WTC11 (cell line): ENCODE data around the gene UGT1A5. TPM values are rescaled to one million over a fixed set of nuclear protein-coding genes. Genes with fewer than 3 reads are reported as not detected.

Source experiments
- ATAC-seq: fragments of 200-7000 bp; cut with Tn5 transposase; 2 replicates; pipeline ENCODE4 v1.10.0; 2021; ENCODE audit warnings: mild to moderate bottlenecking, moderate library complexity
- CTCF ChIA-PET: fragments of 300-600 bp; sonication (Branson Sonifier 250); formaldehyde crosslinking; loops from one replicate; lab custom pipeline; 2021; ENCODE audit warnings: antibody characterized with exemption; lab: Charles Lee
- POLR2A ChIA-PET: fragments of 350-600 bp; sonication (Branson Sonifier 250); formaldehyde crosslinking; loops from one replicate; lab custom pipeline; 2021; ENCODE audit warnings: antibody characterized with exemption; lab: Charles Lee
- DNase-seq: peaks from one replicate; pipeline ENCODE4 v3.0.0; 2021; ENCODE audit warnings: low spot score
- H3K27ac Mint-ChIP-seq: 2 replicates; pipeline ENCODE4 v1.8.0; 2021; ENCODE audit warnings: mixed read lengths
- H3K27me3 Mint-ChIP-seq: 2 replicates; pipeline ENCODE4 v1.8.0; 2021; ENCODE audit warnings: low read depth, mild to moderate bottlenecking, moderate library complexity, mixed read lengths
- H3K36me3 Mint-ChIP-seq: 2 replicates; pipeline ENCODE4 v1.8.0; 2021; ENCODE audit warnings: mixed read lengths
- H3K4me1 Mint-ChIP-seq: 2 replicates; pipeline ENCODE4 v1.8.0; 2022; ENCODE audit warnings: mixed read lengths
- H3K4me3 Mint-ChIP-seq: 2 replicates; pipeline ENCODE4 v1.8.0; 2021; ENCODE audit warnings: mild to moderate bottlenecking, moderate library complexity, mixed read lengths
- H3K9me3 Mint-ChIP-seq: 2 replicates; pipeline ENCODE4 v1.8.0; 2021; ENCODE audit warnings: mixed read lengths
- HMGA2 ChIP-seq: fragments of 250-450 bp; sonication (Bioruptor Pico); IDR thresholded peaks from 2 replicates; pipeline ENCODE4 v1.4.0; 2021; ENCODE audit warnings: mild to moderate bottlenecking, moderate library complexity
- KAT7 ChIP-seq: sonication (generic); formaldehyde crosslinking; IDR thresholded peaks from 2 replicates; pipeline ENCODE4 v1.8.1; 2023; ENCODE audit warnings: missing genetic modification reagents, mild to moderate bottlenecking, borderline replicate concordance
- ZBTB21 ChIP-seq: sonication (generic); formaldehyde crosslinking; IDR thresholded peaks from 2 replicates; pipeline ENCODE4 v1.8.1; 2023; ENCODE audit warnings: mild to moderate bottlenecking, missing genetic modification reagents, borderline replicate concordance
- ZNF317 ChIP-seq: sonication (generic); formaldehyde crosslinking; IDR thresholded peaks from 2 replicates; pipeline ENCODE4 v1.8.1; 2023; ENCODE audit warnings: low read depth, mild to moderate bottlenecking, moderate library complexity, missing genetic modification reagents, borderline replicate concordance
- ZNF671 ChIP-seq: fragments of 250-450 bp; sonication (Bioruptor Pico); IDR thresholded peaks from 2 replicates; pipeline ENCODE4 v1.8.0; 2021; ENCODE audit warnings: mild to moderate bottlenecking
- total RNA-seq: library from RNA; stranded (reverse); gene quantifications from 3 replicates; pipeline ENCODE4 v1.2.3, GENCODE V29; 2021
- TF ChIP-seq, protein P1 (sequence below): fragments of 250-450 bp; sonication (Bioruptor Pico); conservative IDR thresholded peaks from 2 replicates; pipeline ENCODE4 v1.9.0; 2021; ENCODE audit warnings: mild to moderate bottlenecking
- TF ChIP-seq, protein P2 (sequence below): sonication (generic); formaldehyde crosslinking; IDR thresholded peaks from 2 replicates; pipeline ENCODE4 v1.8.1; 2023; ENCODE audit warnings: mild to moderate bottlenecking, moderate library complexity, missing genetic modification reagents
- TF ChIP-seq, protein P3 (sequence below): sonication (generic); formaldehyde crosslinking; IDR thresholded peaks from 2 replicates; pipeline ENCODE4 v1.8.1; 2023; ENCODE audit warnings: mild to moderate bottlenecking, missing genetic modification reagents, moderate library complexity
- TF ChIP-seq, protein P4 (sequence below): sonication (generic); formaldehyde crosslinking; IDR thresholded peaks from 2 replicates; pipeline ENCODE4 v1.8.0; 2023; ENCODE audit warnings: missing genetic modification reagents, mild to moderate bottlenecking, borderline replicate concordance
- TF ChIP-seq, protein P5 (sequence below): sonication (generic); formaldehyde crosslinking; IDR thresholded peaks from 2 replicates; pipeline ENCODE4 v1.8.1; 2022; ENCODE audit warnings: mild to moderate bottlenecking, missing genetic modification reagents, moderate library complexity, borderline replicate concordance

The UGT1A5 gene
- total RNA-seq, 1 experiment from 2014 or later = not detected

DNA sequence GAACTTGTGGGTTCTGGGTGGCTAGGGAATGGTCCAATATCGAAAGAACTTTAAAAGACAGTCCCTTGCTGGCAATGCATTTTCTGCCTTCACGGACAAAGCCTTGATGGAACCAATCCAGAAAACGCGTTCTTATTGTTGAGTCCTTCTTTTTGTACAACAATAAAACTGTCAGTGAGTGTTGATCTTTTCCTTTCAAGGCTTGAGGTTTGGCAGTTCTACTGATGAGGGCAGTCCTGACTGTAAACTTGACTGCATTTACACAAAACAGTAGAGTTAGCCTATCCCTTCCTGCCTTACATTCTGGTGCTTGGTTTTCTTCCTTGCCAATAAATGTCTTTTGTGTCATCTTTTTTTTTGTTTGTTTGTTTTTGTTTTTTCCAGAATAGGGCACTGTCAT lies 33.5 kb upstream of the UGT1A5 start (continued):
- TF ChIP-seq, protein P1, sequence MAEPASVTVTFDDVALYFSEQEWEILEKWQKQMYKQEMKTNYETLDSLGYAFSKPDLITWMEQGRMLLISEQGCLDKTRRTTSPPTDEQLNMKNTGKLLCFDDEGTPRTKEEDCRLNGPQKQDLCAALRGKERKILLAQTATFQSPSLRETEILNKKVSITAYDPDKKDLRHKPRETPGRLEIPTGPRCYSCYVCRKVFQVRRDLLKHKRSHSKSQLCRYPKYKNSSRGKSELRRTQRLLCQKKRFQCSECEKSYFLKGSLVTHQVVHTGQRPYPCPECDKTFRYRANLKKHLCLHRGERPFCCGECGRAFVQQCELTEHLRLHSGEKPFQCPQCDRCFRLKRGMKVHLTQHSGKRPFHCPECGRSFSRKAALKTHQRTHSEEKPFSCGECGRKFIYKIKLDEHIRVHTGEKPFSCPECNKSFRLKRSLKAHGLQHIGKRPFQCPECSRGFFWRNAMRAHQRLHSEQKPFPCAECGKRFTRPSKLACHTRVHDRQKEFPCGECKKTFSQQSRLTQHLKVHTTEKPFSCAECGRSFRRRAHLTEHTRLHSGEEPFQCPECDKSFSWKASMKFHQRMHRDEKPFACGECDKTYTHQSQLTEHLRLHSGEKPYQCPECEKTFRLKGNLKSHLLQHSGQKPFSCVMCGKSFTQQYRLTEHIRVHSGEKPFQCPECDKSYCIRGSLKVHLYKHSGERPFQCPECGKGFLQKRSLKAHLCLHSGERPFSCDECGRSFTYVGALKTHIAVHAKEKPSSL (CRISPR knock-in tag) = no peak
- TF ChIP-seq, protein P2, sequence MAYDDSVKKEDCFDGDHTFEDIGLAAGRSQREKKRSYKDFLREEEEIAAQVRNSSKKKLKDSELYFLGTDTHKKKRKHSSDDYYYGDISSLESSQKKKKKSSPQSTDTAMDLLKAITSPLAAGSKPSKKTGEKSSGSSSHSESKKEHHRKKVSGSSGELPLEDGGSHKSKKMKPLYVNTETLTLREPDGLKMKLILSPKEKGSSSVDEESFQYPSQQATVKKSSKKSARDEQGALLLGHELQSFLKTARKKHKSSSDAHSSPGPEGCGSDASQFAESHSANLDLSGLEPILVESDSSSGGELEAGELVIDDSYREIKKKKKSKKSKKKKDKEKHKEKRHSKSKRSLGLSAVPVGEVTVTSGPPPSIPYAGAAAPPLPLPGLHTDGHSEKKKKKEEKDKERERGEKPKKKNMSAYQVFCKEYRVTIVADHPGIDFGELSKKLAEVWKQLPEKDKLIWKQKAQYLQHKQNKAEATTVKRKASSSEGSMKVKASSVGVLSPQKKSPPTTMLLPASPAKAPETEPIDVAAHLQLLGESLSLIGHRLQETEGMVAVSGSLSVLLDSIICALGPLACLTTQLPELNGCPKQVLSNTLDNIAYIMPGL (CRISPR knock-in tag) = no peak
- no peak for TF ChIP-seq ZNF317 (CRISPR knock-in tag)

DNA sequence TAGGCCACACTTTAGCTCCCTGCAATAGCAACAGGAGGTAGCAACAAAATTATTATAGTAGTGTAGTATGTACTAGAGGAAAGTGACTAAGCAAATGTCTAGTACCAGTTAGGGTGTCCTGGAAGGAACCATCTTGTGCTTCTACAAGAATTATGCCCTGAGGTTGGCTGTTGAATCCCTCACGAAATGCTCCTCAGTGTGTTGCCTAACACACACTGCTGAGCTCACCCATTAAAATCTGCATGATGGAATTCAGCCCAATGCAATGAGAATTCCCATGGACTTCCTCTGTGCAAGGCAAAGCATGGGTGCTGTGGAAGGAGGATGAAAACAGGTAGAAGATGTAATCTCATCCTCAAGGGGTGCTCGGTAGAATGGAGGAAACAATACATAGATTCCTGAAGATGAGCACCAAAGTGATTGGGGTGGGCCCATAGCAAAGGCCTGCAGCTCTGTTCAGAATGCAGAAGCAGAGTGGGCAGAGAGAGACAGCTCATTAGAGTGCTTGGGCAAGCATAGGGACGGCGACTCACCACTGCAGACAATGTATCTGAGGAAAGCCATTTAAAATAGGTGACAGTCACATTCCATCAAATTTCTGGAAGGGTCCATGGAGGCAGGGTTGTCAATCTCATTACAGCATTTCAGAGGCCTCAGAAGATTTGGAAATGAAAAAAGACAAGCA lies 32.2 kb upstream of the UGT1A5 start:
- no peak for ATAC-seq
- Mint-ChIP-seq H3K27ac (no peak overlapping the region), H3K4me3 (no peak overlapping the region), H3K4me1 (no peaks in the 10 kb centered on the region), H3K36me3 (no peaks in the 10 kb centered on the region), H3K27me3 (peaks cover 12% of the 10 kb centered on the region; the same call in 1 of the 2 replicates), H3K9me3 (no peaks in the 10 kb centered on the region)
- CTCF ChIA-PET = no interaction called here
- POLR2A ChIA-PET = no interaction called here
- TF ChIP-seq, protein P3, sequence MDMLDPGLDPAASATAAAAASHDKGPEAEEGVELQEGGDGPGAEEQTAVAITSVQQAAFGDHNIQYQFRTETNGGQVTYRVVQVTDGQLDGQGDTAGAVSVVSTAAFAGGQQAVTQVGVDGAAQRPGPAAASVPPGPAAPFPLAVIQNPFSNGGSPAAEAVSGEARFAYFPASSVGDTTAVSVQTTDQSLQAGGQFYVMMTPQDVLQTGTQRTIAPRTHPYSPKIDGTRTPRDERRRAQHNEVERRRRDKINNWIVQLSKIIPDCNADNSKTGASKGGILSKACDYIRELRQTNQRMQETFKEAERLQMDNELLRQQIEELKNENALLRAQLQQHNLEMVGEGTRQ (CRISPR knock-in tag) = no peak
- TF ChIP-seq ZBTB21 = no peak
- TF ChIP-seq, protein P4, sequence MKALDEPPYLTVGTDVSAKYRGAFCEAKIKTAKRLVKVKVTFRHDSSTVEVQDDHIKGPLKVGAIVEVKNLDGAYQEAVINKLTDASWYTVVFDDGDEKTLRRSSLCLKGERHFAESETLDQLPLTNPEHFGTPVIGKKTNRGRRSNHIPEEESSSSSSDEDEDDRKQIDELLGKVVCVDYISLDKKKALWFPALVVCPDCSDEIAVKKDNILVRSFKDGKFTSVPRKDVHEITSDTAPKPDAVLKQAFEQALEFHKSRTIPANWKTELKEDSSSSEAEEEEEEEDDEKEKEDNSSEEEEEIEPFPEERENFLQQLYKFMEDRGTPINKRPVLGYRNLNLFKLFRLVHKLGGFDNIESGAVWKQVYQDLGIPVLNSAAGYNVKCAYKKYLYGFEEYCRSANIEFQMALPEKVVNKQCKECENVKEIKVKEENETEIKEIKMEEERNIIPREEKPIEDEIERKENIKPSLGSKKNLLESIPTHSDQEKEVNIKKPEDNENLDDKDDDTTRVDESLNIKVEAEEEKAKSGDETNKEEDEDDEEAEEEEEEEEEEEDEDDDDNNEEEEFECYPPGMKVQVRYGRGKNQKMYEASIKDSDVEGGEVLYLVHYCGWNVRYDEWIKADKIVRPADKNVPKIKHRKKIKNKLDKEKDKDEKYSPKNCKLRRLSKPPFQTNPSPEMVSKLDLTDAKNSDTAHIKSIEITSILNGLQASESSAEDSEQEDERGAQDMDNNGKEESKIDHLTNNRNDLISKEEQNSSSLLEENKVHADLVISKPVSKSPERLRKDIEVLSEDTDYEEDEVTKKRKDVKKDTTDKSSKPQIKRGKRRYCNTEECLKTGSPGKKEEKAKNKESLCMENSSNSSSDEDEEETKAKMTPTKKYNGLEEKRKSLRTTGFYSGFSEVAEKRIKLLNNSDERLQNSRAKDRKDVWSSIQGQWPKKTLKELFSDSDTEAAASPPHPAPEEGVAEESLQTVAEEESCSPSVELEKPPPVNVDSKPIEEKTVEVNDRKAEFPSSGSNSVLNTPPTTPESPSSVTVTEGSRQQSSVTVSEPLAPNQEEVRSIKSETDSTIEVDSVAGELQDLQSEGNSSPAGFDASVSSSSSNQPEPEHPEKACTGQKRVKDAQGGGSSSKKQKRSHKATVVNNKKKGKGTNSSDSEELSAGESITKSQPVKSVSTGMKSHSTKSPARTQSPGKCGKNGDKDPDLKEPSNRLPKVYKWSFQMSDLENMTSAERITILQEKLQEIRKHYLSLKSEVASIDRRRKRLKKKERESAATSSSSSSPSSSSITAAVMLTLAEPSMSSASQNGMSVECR (CRISPR knock-in tag) = no peak
- DNase-seq = no peak

DNA sequence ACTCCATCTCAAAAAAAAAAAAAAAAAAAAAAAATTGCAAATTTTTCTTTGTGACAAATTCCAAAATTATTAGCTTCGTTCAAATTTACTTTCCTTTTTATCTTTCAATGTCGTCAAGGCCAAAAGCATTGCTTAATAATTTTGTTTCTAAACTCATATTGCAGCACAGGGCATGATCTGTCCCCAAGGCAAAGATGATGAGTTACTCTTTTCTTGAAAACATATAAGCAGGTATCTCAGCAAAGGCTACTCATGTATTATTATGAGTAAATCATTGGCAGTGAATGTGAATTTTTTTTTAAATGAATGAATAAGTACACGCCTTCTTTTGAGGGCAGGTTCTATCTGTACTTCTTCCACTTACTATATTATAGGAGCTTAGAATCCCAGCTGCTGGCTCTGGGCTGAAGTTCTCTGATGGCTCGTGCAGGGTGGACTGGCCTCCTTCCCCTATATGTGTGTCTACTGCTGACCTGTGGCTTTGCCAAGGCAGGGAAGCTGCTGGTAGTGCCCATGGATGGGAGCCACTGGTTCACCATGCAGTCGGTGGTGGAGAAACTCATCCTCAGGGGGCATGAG lies 31.1 kb upstream of the UGT1A5 start, which contains the start of gene UGT1A7:
Gene UGT1A7, plus strand, starts transcription at position 381 of the 579 bp plus-strand sequence. Its CDS starts 37 bp downstream, at position 418.
- no peak for ATAC-seq
- ChIA-PET CTCF (interaction anchor here (0.9 kb wide), 1 partner anchor 30 kb away, joined by 3 read pairs; no protein-coding TSS in a partner anchor), POLR2A (interaction anchor here (0.6 kb wide), 1 partner anchor 1223 kb away, joined by 3 read pairs; no protein-coding TSS in a partner anchor)
- Mint-ChIP-seq H3K36me3 (no peaks in the 10 kb centered on the region), H3K4me1 (no peaks in the 10 kb centered on the region), H3K9me3 (no peaks in the 10 kb centered on the region), H3K4me3 (no peak within 1 kb of the TSS), H3K27ac (no peak within 1 kb of the TSS), H3K27me3 (peaks cover 12% of the 10 kb centered on the region; the same call in 1 of the 2 replicates)
- no peak for DNase-seq
- TF ChIP-seq HMGA2 (CRISPR knock-in tag) = no peak
- TF ChIP-seq ZNF671 (CRISPR knock-in tag) = no peak
- TF ChIP-seq KAT7 (CRISPR knock-in tag) = no peak
- TF ChIP-seq, protein P5, sequence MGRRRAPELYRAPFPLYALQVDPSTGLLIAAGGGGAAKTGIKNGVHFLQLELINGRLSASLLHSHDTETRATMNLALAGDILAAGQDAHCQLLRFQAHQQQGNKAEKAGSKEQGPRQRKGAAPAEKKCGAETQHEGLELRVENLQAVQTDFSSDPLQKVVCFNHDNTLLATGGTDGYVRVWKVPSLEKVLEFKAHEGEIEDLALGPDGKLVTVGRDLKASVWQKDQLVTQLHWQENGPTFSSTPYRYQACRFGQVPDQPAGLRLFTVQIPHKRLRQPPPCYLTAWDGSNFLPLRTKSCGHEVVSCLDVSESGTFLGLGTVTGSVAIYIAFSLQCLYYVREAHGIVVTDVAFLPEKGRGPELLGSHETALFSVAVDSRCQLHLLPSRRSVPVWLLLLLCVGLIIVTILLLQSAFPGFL (CRISPR knock-in tag) = no peak
